Left kidney (tissue), 2 donors: Measurements from ENCODE around the gene XYLT1. TPM values are rescaled to one million over a fixed set of nuclear protein-coding genes. Genes with fewer than 3 reads are reported as not detected.

Source experiments
- DNase-seq: peaks from one replicate; pipeline ENCODE4 v3.0.0-alpha.2; 2013
- polyA plus RNA-seq: library from polyadenylated mRNA; unstranded; fragments of 120-200 nt; gene quantifications from one replicate; pipeline ENCODE4 v1.2.1, GENCODE V29; 2013; ENCODE audit not compliant: insufficient read length

The XYLT1 gene
- polyA plus RNA-seq, 1 donor = 7.9 TPM

DNA sequence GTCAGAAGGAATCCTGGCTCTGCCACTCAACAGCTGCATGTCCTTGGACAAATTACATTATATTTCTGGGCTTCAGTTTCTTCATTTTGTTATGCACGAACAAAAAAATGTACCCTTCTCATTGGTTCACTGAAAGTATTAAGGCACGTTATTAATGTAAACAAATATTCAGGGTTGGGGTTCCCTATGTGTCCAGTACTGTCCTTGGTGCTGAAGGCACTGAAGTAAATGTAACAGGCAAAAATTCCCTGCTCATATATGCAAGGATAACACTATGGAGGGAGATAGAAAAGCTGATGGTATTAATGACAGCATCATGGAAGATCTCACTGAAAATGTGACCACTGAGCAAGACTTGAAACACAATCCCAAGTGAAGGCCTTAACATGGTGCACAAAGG, 386.6 kb downstream of the XYLT1 start:
- DNase-seq = no peak

DNA sequence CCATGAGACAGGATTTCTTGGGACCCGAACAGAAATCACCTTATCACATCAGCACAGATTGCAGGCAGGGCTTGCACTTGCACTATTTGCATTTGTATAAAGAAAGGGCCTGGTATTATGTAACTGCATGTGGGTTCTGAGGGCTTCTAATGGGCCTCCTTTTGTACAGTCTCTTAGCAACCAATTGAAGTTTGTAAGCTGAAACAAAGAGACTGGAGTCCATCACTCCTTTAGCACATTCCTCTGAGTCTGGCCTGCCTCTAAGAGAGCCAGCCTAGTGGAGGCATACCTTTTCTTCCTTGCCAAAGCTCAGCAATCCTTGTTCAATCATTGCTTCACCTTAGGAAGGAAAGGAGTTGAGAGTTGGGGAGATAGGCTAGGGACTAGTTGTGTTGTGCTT, 387.1 kb downstream of the XYLT1 start:
- no peak for DNase-seq

DNA sequence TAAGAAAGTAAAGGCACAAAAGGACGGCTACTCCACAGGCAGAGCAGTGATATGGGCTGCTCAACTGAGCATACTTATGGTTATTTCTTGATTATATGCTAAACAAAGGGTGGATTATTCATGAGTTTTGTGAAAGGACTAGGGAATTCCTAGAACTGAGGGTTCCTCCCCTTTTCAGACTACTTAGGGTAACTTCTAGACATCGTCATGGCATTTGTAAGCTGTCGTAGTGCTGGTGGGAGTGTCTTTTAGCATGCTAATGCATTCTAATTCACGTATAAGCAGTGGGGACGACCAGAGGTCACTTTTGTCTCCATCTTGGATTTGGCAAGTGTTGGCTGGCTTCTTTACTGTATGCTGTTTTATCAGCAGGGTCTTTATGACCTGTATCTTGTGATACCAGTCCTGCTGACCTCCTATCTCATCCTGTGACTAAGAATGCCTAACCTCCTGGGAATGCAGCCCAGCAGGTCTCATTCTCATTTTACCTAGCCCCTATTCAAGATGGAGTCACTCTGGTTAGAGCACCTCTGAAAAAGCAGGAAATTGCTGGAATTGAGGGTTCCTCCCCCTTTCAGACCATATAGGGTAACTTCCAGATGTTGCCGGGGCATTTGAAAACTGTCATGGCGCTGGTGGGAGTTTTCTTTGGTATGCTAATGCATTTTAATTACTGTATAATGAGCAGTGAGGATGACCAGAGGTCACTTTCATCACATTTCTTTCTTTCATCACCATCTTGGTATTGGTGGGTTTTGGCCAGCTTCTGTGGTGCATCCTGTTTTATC, 388.5 kb downstream of the XYLT1 start:
- no peak for DNase-seq

DNA sequence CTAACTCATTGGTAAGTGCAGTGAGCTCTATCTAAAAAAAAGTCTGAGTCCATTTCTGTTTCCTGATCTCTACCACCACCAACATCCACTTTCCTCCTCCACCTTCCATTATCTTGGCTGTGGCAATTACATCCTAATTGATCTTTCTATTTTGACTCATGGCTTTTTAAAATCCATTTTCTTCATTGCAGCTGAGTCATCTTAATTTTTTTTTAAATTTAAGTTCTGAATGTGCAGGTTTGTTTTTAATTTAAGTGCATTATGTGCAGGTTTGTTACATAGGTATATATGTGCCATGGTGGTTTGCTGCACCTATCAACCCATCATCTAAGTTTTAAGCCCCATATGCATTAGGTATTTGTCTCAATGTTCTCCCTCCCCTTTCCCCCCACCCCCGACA, 390.7 kb downstream of the XYLT1 start:
- no peak for DNase-seq

DNA sequence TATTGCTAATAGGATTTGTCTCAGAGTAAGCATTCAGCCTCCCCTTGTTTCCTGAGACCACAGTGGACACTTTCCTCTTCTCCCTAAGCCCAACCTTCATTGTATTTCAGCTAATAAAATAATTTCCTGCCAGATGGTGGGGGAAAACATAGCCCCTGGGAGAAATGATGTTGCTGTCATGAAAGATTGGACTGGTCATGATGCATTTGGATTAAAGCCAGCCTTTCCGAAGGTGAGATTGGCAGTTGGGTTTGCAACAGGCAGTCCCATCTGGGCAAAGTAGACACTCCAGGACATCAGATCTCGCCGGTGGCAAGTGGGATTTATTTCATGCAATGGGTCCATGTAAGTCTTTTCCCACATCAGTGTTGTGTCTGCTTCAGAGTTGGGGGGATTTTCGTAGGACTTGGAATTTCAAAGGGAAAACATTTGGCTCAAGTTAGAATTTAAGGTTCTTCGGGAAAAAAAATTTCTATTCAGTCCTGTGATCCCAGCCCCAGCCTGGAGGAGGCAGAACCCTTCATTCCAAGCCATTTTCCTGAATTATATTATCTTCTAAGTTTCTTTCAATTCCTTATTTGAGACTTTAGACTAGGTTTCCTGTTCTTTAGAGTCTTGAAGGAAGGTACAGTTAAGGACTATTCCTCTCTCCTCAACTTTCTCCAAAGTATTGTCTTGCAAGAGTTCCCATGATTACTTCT, 391.7 kb downstream of the XYLT1 start:
- no peak for DNase-seq

DNA sequence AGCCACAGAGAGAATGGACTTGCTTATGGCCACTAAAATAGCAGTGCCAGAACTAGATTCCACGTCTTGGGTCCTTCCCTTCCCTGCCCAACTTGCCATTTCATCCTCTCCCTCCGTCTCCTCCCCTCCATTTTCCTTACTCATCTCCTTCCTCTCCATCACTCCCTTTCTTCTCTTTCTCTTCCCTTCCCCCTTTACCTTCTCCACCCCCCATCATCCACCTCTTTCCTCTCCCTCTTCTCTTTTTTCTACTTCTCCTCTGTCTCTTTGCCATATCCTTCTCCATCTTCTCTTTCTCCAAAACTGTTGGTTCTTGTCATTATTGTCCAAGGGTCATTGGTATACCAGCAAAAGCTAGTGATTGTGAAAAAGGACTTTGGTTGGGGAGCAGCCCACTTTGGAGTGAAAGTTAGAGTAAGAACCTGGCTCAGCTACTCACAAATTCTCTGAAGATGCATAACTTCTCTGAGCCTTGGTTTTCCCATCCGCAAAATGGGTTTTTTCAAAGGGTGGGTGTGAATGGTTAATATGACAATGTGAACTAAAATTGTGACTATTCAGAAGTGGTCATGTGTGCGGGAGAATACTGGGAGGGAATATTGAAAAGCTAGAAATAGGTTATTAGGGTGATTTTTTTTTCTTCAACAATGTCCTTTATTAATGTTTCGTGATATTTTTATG, 393.8 kb downstream of the XYLT1 start:
- DNase-seq = no peak

DNA sequence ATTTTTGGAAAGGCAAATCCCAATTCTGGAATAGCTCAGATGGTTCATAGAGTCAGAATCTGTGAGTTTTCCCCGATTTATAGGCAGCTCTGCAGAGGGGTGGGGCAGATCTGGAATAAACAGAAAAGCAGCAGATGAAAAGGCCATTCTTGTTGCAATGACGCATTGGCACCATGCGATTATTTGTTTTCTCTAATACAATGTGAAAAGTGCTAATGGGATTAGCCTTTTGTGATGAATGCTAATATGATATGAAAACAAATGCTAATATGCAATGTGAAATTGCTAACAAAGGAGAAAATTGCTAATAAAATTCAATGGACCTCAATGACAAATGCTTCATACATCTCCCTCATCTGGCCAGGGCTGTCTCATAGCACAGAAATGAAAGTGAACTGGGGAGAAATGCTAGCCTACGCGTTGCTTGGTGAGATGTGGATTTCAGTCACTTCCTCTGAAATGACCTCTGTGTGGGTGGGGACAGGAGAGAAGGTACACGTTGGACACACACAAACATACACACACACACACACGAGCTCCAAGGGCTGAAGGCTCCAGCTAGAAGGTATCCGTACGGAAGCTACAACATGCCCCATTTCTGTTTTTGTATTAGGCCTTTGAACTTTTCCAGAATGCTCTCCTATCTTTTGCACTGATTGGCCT, 394.5 kb downstream of the XYLT1 start:
- DNase-seq = no peak

DNA sequence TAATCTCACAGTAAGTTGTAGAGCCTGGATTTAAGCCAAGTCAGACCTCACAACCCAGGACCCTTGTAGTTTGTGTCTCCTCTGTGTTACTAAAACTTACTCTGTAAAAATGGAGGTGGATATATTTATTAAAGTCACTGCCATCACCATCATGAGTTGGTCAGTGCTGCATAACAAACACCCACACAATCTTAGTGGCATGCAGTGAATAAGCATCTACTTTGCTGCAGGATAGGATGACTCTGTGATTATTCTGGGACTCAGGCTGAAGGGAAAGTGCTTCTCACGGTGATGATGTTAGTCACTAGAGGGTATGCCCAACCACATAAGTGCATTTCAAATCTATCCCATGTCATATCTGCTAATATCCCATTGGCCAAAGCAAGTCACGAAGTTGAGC, 398.7 kb downstream of the XYLT1 start:
- no peak for DNase-seq

DNA sequence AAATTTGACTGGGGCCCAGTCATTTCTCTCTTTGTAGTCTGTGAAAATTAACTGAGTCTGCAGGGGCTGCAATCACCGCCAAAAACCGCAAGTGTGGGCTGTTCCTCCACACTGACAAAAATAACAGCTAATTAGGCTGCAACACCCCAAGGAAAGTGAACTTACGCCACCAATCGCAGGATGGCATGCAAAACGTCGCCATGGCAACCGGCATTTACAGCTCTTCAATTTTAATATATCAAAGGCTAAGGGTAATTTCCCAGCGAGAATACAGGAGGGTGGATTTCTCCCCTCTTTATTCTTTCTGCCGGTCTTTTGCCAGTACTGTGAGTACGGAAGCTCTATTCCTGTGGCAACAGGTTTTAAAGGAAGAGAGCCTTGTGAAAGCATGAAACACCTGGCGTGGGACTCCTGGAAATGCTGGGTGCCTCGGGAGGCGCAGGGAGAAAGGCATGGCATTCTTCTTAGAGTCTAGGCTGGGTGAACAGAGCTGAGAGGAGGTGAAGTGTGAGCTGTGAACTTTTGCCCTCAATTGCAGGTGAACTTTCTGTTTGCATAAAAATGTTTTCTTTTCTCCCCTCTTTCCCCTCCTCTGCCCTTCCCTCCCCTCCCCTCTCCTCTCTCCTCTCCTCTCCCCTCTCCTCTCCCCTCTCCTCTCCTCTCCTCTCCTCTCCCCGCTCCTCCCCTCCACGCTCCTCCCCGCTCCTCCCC, 399.7 kb downstream of the XYLT1 start:
- DNase-seq = peak; percentile 47

GRCh38 chr16:17069681-17070080, 401.1 kb downstream of the XYLT1 start:
- DNase-seq = no peak

GRCh38 chr16:17068524-17068923, 402.2 kb downstream of the XYLT1 start:
- no peak for DNase-seq

DNA sequence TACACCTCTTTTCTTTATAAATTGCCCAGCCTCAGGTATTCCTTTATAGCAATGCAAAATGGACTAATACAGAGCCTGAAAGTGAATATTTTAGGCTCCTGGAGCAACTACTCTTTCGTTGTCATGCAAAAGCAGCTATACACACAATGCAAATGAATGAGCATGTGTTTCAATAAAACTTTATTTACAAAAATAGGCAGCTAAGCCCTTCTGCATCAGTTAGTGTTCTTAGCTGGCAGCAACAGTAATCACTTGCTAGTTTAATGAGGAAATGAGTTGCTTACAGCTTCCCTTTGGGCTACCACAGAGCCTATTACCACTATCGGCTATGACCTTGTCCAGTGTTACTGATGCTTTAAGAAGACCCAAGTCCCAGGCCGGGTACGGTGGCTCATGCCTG, 402.9 kb downstream of the XYLT1 start:
- no peak for DNase-seq

GRCh38 chr16:17063201-17064139, 407.3 kb downstream of the XYLT1 start:
- DNase-seq = no peak

DNA sequence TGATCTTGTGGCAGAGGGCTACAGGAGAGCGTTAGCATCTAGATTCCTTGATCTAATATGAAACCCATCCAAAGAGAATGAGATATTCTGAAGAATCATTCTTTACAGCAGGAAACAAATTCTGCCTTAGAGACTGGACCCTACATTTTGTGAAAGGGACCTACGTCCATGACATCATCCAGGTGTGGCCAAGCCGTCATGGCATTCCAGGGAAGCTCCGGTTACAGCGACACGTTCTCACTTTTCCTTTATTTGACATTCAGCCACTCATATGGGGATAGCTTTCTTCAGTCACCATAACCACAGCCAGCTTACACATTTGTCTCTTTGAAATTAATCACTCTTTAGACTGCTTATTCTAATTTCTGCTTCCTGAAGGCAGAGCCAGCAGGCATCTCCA, 408.1 kb downstream of the XYLT1 start:
- no peak for DNase-seq

- DNase-seq = no peak
Observed at GRCh38 chr16:17061326-17061725, 409.4 kb downstream of the XYLT1 start.

- no peak for DNase-seq
Observed at GRCh38 chr16:17058471-17058870, 412.3 kb downstream of the XYLT1 start.

GRCh38 chr16:17056666-17057065, 414.1 kb downstream of the XYLT1 start:
- no peak for DNase-seq

DNA sequence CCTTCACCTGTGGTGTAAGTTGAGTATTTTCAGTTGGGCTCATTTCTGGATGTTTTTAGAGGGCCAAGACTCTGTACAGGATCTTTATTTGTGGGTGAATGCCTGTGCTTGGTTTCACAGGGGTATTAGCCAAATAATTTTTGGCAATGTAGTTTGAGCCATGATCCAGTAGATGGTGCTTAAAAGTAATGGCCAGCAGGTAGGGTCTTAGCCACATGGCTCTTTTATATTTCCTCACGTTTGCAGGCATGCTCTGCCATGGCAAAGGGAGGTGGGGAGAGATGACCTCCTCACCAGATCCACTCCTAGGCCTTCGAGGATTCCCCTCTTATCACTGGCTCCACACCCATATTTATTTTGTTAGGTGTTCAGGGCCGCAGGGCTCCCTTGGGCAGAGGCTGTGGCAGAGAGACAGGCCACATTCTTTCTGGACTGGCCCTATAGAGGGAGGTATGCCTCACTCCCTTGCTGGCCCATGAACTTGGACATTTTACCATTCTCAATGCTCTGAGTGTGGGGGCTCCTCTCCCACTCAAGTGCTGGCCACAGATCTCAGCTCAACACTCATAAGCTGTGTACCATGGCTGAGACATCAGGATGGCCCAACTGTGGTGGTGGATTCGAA, 417.1 kb downstream of the XYLT1 start:
- no peak for DNase-seq
